Left hindlimb (tissue), 1 donor: ENCODE data around the gene SFR1.

Source experiments
- DNase-seq: peaks from one replicate; pipeline ENCODE4 v3.0.0-alpha.2; 2018

SFR1 gene, protein sequence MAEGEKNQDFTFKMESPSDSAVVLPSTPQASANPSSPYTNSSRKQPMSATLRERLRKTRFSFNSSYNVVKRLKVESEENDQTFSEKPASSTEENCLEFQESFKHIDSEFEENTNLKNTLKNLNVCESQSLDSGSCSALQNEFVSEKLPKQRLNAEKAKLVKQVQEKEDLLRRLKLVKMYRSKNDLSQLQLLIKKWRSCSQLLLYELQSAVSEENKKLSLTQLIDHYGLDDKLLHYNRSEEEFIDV

DNA sequence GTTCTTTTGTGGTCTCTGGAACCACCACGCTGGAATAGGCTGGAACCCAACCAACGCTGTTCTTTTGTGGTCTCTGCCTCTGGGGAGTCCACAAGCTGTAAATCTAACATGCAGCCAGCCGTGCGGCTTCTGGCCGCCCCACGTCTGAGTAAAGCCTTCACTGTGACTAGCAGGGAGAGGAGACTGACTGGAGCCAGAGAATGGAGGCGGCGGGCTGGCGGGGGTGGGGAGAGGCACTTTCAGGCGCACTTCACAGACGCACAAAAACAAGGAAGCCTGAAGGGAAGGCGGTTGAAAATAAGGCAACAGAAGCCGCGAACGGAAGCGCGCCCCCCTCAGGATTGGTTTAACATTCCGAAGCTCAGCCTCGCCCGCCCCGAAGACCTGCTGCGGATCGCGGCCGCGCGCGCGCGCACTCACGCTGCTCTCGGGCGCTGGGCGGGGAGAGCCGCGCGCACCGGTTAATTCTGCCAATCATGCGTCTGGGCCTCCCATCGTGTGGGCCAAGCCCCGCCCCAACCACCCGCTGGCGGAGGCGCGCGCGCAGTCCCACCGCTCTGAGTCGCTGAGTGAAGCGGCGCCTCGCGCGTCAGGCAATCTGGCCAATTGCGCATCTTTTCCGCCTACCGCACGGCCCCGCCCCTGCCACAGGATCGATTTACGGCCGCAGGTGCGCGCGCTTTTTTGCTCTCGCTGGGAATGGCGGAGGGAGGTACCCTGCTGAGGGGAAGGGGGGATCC is at the start of gene SFR1:
Gene SFR1 (plus strand): TSS at position 687 of the 740 bp plus-strand sequence. CDS start 13 bp downstream, at position 700.
- DNase-seq = peak; percentile 99

DNA sequence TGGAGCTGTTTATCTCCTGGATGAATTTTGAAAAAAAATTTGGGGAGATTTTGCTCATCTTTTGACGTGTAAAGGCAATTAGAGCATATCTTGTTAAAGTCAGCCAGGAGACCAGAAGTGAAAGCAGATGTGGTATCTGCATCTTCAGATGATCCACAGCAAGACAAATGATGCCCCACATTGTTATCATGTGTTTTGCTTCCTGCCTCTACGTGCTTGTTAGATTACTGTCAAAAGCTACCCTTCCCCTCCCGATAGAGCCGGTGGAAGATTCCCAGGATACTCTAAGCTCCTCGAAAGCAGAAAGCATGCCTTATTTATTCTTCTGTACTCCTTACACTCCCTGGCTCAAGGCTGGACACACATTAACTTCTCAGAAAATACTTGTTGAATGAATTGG is 49.2 kb upstream of the SFR1 start:
- no peak for DNase-seq

DNA sequence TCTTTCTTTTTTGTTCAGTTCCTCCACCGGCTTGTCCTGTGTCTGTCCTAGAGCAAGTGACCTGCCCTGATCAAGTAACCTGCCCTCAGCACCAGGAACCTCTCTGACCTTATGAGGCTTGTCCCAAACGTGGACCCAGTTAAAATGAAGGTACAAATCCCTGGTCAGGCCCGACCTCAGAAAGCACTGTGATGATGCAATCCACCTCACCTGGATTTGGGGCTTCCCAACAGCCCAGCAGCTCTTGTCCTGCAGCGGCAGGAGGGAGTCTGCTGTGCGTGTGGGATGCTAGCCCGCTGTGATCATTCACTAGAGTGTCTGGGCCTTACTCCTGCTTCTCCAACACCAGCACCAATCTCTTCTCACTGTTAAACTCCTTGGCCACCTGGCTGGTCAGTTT is 47.5 kb upstream of the SFR1 start:
- no peak for DNase-seq

DNA sequence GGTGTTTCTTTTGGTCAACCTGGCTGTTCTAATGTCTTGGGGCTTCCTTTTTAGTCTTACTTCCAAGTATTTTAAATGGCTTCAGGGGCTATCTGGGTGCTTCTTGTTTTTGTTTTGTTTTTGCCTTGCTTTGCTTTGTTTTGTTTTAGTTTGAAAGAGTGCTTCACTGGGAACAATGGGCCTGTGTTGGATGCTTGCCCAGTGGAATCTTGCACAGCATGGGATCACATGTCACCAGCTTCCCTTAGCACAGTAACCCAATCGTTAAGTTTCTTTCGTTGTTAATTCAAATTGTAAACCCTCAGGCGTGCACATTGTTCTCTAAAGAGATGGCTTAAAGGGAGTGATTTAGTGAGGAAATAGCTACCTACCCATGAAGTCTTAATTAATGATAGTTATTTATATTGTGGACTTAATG is 45.2 kb upstream of the SFR1 start:
- DNase-seq = no peak

DNA sequence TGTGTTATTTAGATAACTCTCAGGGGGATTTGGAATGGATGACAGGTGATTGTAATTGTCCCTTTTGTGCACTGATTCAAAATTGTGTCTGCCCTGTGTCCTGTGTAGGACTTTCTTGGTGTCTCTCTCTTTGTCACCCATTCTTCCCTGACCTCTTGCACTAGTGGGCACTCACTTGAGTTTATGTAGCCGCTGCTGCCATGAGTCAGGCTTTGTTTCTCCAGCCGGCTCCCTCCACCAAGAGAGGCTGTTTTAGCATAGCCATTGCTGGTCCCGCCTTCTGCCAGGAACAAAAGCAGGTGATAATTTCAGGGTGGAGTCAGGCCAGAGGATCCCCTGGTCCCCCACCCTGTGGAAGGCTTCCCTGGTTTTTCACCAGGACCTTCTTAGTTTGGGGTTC is 44.7 kb upstream of the SFR1 start:
- DNase-seq = no peak

DNA sequence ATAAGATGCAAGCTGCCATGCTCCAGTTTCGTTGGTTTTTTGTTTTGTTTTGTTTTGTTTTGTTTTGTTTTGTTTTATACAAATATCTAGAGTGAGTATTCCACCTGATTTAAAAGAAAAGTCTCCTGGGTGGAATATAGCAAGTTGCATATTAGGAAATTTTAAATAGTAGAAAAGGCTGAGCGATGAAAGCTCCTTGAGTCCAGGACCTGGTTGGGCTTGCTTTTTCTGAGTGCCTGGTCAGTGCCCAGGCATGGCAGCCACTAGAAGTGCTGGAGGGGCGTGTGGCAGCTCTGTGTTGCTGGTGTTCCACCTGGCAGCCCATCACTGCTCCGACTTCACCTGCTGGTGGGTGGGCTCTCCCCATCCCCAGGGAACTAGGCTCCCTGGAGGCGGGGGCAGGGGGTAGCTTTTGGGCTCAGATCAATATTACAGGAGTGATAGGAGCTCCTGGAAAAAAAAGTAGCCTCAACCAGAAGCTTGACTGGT is 44.3 kb upstream of the SFR1 start:
- no peak for DNase-seq

DNA sequence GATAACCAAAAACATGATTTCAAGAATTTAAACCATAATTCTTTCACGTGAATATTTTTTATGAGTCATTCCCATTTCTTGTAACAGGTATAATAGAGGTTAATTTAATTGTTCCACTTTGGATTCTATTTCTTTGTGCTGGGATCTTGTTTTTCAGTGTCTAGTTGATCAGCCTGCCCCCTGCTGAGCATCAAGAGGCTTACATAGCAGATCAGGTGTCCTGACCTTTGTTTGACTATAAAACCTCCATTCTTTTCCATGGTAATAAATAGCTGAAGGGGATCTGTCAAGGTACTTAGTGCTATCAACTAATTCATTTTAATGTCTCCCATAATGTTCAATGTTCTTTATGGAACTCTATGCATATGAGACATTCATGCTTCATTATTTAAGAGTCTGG is 41.2 kb upstream of the SFR1 start:
- DNase-seq = no peak

DNA sequence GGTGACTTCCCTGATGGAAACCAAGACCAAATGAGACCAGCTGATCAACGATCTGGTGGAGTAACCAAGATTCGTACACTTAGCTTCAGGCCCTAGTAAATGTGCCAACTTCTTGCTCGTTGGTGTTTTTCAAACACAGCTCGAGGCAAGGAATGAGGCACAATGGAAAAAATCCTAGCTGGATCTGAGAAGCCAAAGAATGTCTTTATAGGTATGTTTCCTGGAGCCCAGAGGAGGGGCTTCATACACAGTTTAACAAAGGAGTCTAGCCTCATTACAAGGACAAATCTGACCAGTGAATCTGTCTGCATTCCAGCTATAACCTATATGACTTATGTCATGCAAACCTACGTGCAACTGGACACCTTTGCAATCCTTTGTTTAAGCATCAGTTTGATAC is 40.0 kb upstream of the SFR1 start:
- no peak for DNase-seq

DNA sequence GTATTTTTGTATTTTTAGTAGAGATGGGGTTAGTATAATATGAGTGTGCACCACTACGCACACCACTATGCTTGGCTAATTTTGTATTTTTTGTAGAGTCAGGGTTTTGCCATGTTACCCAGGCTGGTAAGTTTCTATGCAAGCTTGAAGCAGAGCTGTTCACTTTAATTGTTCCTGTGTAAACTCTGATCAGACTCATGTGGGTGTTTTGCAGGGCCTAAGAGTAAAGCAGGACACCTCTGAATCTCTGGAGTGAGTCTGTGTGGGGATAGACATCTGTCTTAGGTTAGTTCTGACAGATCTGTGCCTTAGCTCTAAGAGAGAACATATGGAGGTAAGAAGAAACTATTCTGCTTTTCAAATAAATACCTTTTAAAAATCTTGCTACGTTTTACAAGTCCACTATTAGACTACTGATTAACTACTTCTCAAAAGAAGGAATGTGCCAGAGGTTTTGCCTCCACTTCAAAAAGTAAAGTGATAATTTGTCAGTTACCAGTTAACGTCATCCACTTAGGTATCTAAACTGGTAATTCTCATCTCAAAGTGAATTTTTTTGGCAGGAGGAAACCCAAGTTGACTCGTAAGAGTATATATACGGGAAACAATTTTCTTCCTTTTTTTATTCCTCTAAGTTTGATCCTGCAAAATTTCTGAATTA is 37.4 kb upstream of the SFR1 start:
- DNase-seq = no peak

DNA sequence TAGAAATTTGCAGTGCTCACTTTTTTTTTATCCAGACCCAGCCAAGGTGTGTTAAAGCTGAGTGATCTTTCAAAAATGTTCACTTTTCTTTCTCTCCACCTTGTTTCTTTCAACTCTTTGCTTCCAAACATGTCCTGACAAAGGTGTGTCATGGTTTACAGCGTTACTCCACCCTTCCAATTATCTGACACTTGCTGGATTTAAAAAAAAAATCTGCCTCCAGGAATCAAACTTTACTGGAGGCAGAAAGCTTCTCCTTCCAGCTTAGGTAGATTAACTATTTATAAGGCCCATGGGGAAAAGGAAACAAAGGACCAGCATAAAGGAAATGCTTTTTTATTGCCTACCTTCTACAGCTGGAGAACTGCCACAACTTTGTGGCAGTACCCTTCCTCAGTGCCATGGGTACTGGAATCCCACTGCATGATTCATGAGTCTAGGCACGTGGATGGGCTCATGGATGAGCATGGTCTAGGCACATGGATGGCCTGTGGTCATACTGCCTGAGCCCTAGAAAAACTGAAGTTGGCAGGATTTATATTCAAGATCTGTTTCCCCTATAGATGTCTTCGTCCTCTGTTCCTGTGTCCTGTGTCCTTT is 36.1 kb upstream of the SFR1 start, which contains the start of gene COL17A1:
Gene COL17A1 (minus strand): TSS at position 80 of the 600 bp plus-strand sequence. CDS start 5,207 bp downstream, outside the sequence.
- DNase-seq = no peak

DNA sequence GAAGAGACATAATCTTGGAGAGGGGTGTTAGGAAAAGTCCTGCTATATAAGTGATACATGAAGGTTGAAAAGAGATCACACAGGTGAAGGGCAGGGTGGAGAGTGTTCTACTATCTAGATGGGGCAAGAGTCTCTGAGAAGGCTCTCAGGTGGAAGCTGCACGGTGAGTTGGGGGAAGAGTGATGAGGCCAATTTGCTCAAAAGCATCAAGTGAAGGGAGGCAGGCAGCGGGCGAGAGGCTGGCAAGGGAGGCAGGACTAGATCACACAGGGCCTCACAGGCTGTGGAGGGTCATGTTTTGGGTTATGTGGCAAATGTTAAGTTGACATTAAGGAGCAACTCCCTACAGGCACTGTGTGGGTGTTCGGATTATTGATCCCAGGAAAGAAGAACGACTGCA is 33.7 kb upstream of the SFR1 start:
- DNase-seq = no peak

DNA sequence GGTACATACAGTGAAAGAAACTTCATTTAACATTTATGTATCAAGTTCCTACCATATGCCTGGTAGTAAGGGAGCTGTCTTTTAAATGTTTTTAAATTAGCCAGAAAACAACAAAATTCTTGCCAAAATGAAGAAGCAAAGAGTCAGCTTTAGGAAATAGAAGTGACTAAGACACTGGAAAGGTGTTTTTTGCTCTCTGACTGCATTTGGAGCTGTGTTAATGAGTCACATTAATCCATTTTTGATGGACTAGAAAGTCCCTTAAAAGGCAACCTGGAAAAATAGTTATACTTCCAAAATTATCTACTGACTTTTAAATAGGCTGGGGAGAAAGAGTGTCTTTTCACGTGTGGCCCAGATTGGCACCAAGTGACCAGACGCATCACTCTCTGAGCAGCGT is 32.4 kb upstream of the SFR1 start:
- DNase-seq = no peak

DNA sequence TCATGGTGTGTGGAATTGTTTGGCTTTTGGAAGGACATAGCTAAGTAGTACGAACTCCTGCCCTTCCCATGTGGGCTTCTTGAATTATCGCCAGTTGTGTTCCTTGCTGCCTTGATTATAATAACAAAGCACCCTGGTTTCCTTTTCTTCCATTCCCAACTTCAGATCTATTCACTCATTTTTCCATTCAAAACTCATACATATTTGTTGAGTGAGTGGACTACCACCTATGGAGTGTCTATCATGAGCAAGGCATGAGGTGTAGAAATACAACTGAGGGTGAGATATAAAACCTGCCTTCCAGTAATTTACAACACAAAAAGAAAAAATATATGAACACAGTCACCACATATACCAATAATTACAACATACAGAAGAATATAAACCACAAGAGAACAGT is 31.4 kb upstream of the SFR1 start:
- no peak for DNase-seq

DNA sequence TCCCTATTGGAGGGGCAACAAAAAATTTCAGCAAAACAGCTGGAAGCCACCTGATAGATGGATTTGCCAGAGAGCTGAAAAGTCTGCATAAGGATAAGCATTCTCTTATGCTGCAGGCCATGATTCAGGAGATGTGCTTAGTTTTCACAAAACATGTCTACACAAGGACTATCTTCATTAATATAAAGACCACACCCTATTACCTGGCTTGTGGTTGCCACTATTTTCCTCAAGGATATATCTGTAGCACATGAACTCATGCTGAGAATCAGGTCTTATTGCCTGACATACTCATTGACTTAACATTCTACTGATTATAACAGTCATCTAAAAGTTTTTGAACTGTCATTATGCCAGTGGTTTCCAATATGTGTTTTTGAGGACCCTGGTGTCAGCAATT is 29.2 kb upstream of the SFR1 start:
- DNase-seq = no peak

DNA sequence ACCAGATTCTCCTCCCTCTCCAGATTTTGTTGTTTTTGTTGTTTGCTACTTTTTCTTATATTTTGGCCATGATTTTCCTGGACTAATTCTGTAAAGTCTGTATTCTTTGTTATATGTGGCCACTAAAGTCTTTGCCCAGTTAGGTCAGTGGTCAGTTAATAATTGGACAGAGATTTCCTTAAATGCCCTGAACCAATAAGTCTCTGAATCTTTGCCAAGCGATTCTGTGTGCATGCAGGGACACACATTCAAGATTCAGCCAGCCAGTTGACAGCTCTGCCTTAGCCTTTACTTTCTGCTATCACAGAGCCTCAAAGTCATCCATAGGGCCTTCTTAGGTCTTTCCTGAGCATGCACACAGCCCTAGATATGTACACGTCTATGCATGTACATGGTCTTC is 25.3 kb upstream of the SFR1 start:
- DNase-seq = no peak

DNA sequence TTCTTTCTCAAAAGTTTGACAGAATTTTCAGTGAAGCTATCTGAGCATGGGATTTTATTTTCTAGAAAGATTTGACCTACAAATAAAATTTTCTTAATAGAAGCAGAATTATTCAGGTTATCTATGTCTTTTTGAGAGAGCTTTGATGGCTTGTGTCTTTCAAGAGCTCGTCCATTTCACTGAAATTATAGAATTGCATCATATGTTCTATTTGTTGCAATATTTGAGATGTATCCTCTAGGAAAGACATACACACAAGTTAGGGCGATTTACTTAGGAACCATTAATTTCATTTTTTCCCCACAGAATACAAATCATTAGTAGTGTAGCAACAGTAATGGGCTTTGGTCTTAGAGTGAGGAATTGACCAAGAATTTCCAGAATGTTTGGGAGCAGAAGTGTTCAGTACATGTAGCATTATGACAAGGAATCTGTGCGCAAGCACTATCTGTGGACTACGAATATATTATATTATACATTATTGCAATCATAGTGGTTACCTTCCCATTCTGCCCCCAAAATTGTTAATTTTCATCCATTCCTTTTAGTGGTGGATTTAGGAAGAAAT is 23.5 kb upstream of the SFR1 start:
- no peak for DNase-seq

DNA sequence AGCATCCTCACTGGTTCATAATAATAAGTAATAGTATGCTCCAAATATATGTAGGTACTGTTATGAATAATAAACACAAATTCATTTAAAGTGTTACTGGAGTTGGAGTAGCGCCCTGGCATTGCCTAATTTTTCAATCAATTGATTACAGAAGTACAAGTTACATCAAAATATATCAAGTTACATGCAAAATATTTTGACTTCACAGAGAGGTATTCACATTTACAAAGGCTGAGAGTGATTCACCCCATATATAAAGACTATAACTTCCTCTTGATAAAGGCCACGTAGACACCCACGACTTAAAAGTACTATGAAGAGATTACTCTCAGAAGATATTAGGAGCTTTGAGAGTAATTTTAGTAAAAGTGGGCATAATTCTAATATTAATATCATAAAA is 22.7 kb upstream of the SFR1 start:
- DNase-seq = no peak

DNA sequence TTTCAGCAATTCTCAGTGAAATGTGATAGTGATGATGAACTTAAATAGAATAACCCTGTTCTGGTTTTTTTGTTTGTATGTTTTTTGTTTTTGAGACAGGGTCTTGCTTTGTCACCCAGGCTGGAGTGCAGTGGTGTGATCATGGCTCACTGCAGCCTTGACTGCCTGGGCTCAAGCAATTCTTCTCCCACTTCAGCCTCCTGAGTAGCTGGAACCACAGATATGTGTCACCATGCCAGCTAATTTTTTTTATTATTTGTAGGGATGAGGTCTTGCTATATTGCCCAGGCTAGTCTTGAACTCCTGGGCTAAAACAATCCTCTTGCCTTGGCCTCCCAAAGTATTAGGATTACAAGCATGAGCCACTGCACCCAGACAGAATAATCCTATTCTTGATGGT is 22.0 kb upstream of the SFR1 start:
- DNase-seq = no peak

DNA sequence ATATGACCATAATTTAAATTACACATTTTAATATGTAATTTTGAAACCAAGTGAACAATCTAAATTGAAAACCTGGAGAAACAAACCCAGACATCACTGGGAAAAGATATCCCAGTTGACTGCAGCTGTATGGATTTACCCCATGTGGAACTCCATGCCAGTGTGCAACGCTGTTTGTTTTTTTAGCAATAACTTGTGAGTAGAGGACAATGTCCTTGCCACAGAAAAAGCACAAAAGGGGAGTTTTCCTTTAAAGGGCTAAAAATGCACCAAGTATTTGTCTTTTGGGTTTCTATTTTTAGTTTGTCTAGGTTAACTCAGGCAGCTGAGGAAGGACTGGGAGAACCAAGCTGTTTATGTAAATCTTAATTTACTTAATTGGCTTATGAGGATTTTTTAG is 21.2 kb upstream of the SFR1 start:
- no peak for DNase-seq

DNA sequence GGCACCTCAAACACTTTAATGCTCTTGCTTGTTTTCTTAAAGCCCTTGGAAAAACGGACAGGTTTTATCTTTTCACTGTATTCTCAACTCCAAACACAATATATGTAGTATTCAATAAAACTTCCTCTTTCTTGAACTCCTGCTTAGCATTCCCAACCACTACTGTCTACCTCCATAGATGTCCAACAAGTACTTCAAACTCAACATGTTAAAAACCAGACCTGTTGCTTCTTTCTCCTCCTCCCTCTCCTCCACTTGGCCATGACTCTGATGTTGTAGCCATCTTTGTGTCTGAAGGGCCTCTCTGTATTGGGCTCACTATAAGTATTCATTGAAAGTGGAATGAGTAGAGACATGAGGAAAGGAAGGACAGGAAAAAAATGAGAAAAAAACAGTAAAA is 20.1 kb upstream of the SFR1 start:
- DNase-seq = no peak

DNA sequence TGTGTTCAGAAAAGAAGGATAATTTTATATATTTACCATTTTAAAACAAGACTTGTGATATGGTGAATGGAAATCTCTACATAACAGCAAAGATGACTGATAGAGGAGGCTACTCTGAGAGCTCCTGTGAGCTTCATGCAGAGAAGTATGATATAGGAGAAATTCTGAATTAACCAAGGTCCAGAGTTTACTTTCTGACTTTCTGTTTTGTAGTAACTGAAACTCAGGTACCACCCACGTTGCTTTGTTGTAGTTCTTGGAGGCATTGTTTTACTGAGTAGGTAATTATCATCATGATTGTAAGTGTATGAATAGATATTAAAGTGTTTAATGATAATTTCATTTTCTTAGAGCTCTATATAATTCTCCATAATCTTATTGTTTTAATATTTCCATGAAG is 18.0 kb upstream of the SFR1 start:
- no peak for DNase-seq

DNA sequence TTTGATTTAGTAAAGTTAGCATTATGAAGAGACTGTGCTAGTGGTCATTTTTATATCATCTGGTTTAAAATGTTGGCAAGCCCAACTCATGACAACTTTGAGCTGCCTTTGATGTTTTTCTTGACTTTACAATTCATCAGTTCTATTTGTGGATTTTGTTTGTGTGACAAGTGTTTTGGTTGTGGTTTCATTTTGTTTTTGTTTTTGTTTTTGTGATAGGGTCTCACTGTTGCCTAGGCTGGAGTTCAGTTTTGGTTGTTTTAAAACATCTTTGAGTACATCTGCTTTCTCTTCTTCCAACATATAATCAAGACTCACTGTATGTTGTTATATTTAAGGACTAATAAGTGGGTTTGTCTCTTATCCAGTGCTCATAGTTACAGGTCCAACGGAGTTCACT is 17.6 kb upstream of the SFR1 start:
- DNase-seq = no peak

DNA sequence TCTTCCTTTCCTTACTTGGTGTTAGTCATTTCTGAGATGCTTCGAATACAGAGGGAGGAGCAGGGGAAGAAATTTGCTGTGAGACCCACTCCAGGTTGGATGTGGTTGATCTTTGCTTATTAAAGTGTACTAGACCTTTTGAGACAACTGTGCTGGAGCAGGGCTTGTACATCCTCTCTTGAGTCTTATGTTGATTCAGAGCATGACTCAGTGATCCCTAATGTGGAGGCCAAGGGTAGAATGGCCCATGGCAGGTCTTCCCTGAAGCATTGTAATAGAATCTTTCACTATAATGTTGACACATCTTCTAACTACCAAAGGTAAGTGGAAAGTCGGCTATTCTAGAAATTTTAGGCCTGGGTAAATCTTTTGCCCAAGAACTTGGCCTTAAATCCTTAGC is 17.0 kb upstream of the SFR1 start:
- DNase-seq = no peak
